Liver (tissue), 3 donors: ENCODE results near the gene RXRG.

ENCODE experiments used
- ATF3 ChIP-seq: IDR thresholded peaks from 2 replicates; pipeline ENCODE4 v1.6.1; 2016; ENCODE audit warnings: antibody characterized with exemption
- CTCF ChIP-seq: fragments of 150-350 bp; IDR thresholded peaks from 2 replicates; pipeline ENCODE4 v1.5.1; 2017; ENCODE audit warnings: improper control_type of control experiment, low read depth, low read length; ENCODE audit not compliant: missing input control
- FOXA1 ChIP-seq: IDR thresholded peaks from 2 replicates; pipeline ENCODE4 v1.6.1; 2016; ENCODE audit warnings: antibody characterized with exemption
- HNF4A ChIP-seq, 2 donors: conservative IDR thresholded peaks; 2 replicates each; pipeline ENCODE4 v1.6.1; 2016; ENCODE audit warnings: antibody characterized with exemption in 2 of 2, mild to moderate bottlenecking in 2 of 2
- RAD21 ChIP-seq, 2 donors: IDR thresholded peaks; 2 replicates each; pipeline ENCODE4 v1.6.1; 2016; ENCODE audit warnings: antibody characterized with exemption in 2 of 2, mild to moderate bottlenecking in 2 of 2
- SP1 ChIP-seq: IDR thresholded peaks from 2 replicates; pipeline ENCODE4 v1.6.1; 2018; ENCODE audit warnings: antibody characterized with exemption, mild to moderate bottlenecking
- YY1 ChIP-seq: IDR thresholded peaks from 2 replicates; pipeline ENCODE4 v1.6.1; 2016; ENCODE audit warnings: antibody characterized with exemption, mild to moderate bottlenecking
- donor health status: healthy.
- donor health status: healthy.

GRCh38 chr1:165431079-165431478 lies 13.8 kb downstream of the RXRG start:
- TF ChIP-seq YY1: no peak
- TF ChIP-seq CTCF: no peak
- TF ChIP-seq ATF3: no peak
- TF ChIP-seq FOXA1: no peak
- no peak for TF ChIP-seq HNF4A (conservative IDR thresholded peaks at IDR 0.05)
- no peak for TF ChIP-seq RAD21 (IDR thresholded peaks at IDR 0.05)
- TF ChIP-seq SP1: no peak
